IMR-90 (cell line): Measurements from ENCODE around the gene MSLN. TPM values are rescaled to one million over a fixed set of nuclear protein-coding genes. Genes with fewer than 3 reads are reported as not detected.

ENCODE experiments used
- ATAC-seq: fragments of 200-7000 bp; cut with Tn5 transposase; 2 replicates; pipeline ENCODE4 v1.9.1; 2020; ENCODE audit warnings: low read depth, mild to moderate bottlenecking, moderate library complexity
- BruUV-seq: library from RNA; stranded (reverse); fragments of 400-500 nt; replicated peaks from 2 replicates; lab custom pipeline; 2021; lab: Mats Ljungman, UMichigan
- CTCF ChIA-PET: fragments of 300-600 bp; formaldehyde crosslinking; extraction: SDS; loops from one replicate; lab custom pipeline; 2021; ENCODE audit warnings: antibody characterized with exemption; lab: Yijun Ruan, JAX
- POLR2A ChIA-PET: fragments of 300-600 bp; sonication (Branson Sonifier 250); formaldehyde crosslinking; loops from one replicate; lab custom pipeline; 2022; ENCODE audit warnings: antibody characterized with exemption; ENCODE audit not compliant: unreplicated experiment; lab: Charles Lee
- DNase-seq: peaks from one replicate; pipeline ENCODE4 v3.0.0; 2013
- H2AFZ ChIP-seq: replicated peaks from 2 replicates; pipeline ENCODE3; 2013; ENCODE audit warnings: low read length, mild to moderate bottlenecking; ENCODE audit not compliant: poor library complexity
- H2AK5ac ChIP-seq: 2 replicates; pipeline ENCODE4 v1.6.1; 2013; ENCODE audit warnings: low read depth, low read length, inconsistent platforms
- H2AK9ac ChIP-seq: replicated peaks from 2 replicates; pipeline ENCODE3; 2013; ENCODE audit warnings: mild to moderate bottlenecking, low read depth, low read length, moderate library complexity; ENCODE audit not compliant: poor library complexity
- H2BK120ac ChIP-seq: 2 replicates; pipeline ENCODE4 v1.6.1; 2013; ENCODE audit warnings: low read depth, low read length, inconsistent platforms
- H2BK15ac ChIP-seq: 3 replicates; pipeline ENCODE4 v1.6.1; 2013; ENCODE audit warnings: low read depth, low read length, inconsistent platforms
- H2BK20ac ChIP-seq: 2 replicates; pipeline ENCODE4 v1.6.1; 2013; ENCODE audit warnings: low read depth, mild to moderate bottlenecking, inconsistent platforms, low read length, moderate library complexity
- H2BK5ac ChIP-seq: 2 replicates; pipeline ENCODE4 v1.6.1; 2013; ENCODE audit warnings: mild to moderate bottlenecking, low read depth, low read length, inconsistent platforms; ENCODE audit not compliant: poor library complexity, severe bottlenecking
- H3K14ac ChIP-seq: replicated peaks from 2 replicates; pipeline ENCODE4 v1.6.1; 2013; ENCODE audit warnings: low read depth, low read length, inconsistent platforms
- H3K18ac ChIP-seq: 2 replicates; pipeline ENCODE4 v1.6.1; 2013; ENCODE audit warnings: low read depth, low read length, control low read depth
- H3K23ac ChIP-seq: 2 replicates; pipeline ENCODE4 v1.6.1; 2013; ENCODE audit warnings: low read depth, low read length, inconsistent platforms
- H3K27ac ChIP-seq: 2 replicates; pipeline ENCODE4 v1.5.1; 2013; ENCODE audit warnings: mild to moderate bottlenecking, control low read depth, low read length; ENCODE audit not compliant: insufficient read depth
- H3K27me3 ChIP-seq: 2 replicates; pipeline ENCODE4 v1.6.1; 2013; ENCODE audit warnings: low read length; ENCODE audit not compliant: control insufficient read depth, insufficient read depth
- H3K36me3 ChIP-seq: 2 replicates; pipeline ENCODE4 v1.6.1; 2013; ENCODE audit warnings: low read length, mixed read lengths; ENCODE audit not compliant: control insufficient read depth, insufficient read depth
- H3K4ac ChIP-seq: 2 replicates; pipeline ENCODE4 v1.6.1; 2013; ENCODE audit warnings: low read depth, low read length, inconsistent platforms
- H3K4me1 ChIP-seq: 2 replicates; pipeline ENCODE4 v1.6.1; 2013; ENCODE audit warnings: low read length, mixed read lengths; ENCODE audit not compliant: control insufficient read depth, insufficient read depth
- H3K4me2 ChIP-seq: 2 replicates; pipeline ENCODE4 v1.6.1; 2013; ENCODE audit warnings: low read depth, mild to moderate bottlenecking, control low read depth, low read length, moderate library complexity
- H3K4me3 ChIP-seq: 2 replicates; pipeline ENCODE4 v1.5.1; 2013; ENCODE audit warnings: low read depth, mild to moderate bottlenecking, control low read depth, low read length, moderate library complexity; ENCODE audit not compliant: insufficient read depth
- H3K56ac ChIP-seq: 2 replicates; pipeline ENCODE4 v1.6.1; 2013; ENCODE audit warnings: low read length, inconsistent platforms; ENCODE audit not compliant: insufficient read depth; ENCODE audit errors: extremely low read depth
- H3K79me1 ChIP-seq, 2 experiments: 2 replicates each; pipeline ENCODE4 v1.6.1; 2013; ENCODE audit warnings: low read length in 2 of 2, inconsistent platforms in 1 of 2, low read depth in 1 of 2
- H3K9ac ChIP-seq: 2 replicates; pipeline ENCODE4 v1.6.1; 2013; ENCODE audit warnings: low read depth, low read length, control low read depth
- H3K9me1 ChIP-seq: 2 replicates; pipeline ENCODE4 v1.6.1; 2013; ENCODE audit warnings: low read length, inconsistent platforms; ENCODE audit not compliant: insufficient read depth
- H3K9me3 ChIP-seq: 2 replicates; pipeline ENCODE4 v1.6.1; 2013; ENCODE audit warnings: low read length; ENCODE audit not compliant: control insufficient read depth, insufficient read depth
- H4K20me1 ChIP-seq: 2 replicates; pipeline ENCODE4 v1.6.1; 2013; ENCODE audit warnings: low read length, inconsistent platforms; ENCODE audit not compliant: insufficient read depth
- H4K5ac ChIP-seq: 2 replicates; pipeline ENCODE4 v1.6.1; 2013; ENCODE audit warnings: mild to moderate bottlenecking, low read depth, low read length, control low read depth
- H4K8ac ChIP-seq, 2 experiments: 2 replicates each; pipeline ENCODE4 v1.6.1; 2013; ENCODE audit warnings: low read depth in 2 of 2, low read length in 2 of 2, control low read depth in 1 of 2, inconsistent platforms in 1 of 2
- H4K91ac ChIP-seq: 2 replicates; pipeline ENCODE4 v1.6.1; 2013; ENCODE audit warnings: low read depth, low read length, inconsistent platforms; ENCODE audit not compliant: insufficient read depth
- ELK1 ChIP-seq: fragments of 150-350 bp; IDR thresholded peaks from 2 replicates; pipeline ENCODE4 v1.6.1; 2016; ENCODE audit warnings: low read depth, mild to moderate bottlenecking, low read length, moderate library complexity, borderline replicate concordance
- MAFK ChIP-seq: IDR thresholded peaks from 2 replicates; pipeline ENCODE4 v1.6.1; 2012; ENCODE audit warnings: low read depth, low read length, improper control_type of control experiment
- MXI1 ChIP-seq: IDR thresholded peaks from 2 replicates; pipeline ENCODE4 v1.6.1; 2012; ENCODE audit warnings: low read depth, mild to moderate bottlenecking, low read length, moderate library complexity, borderline replicate concordance
- POLR2A ChIP-seq: IDR thresholded peaks from 2 replicates; pipeline ENCODE4 v1.6.1; 2012; ENCODE audit warnings: mild to moderate bottlenecking, low read depth, low read length
- WGBS, 2 experiments: methylation state at CpG; one replicate each; pipeline versions ENCODE4 v1.1.5 to v1.1.7; 2013; ENCODE audit warnings: missing lambda C conversion rate in 2 of 2; ENCODE audit not compliant: insufficient read length in 1 of 2; ENCODE audit errors: extremely low coverage in 2 of 2; 5-methylcytosine and 5-hydroxymethylcytosine counted together
- dilution Hi-C: fragments of 300-500 bp; cut with HindIII; formaldehyde crosslinking; loops from one replicate; pipeline ENCODE4 v1.14.3; 2018; ENCODE audit warnings: low sequenced_read_pairs; ENCODE audit not compliant: unreplicated experiment
- in situ Hi-C: fragments of 300-500 bp; cut with MboI; formaldehyde crosslinking; loops from 3 replicates; pipeline ENCODE4 v1.14.3; 2019; ENCODE audit warnings: low sequenced_read_pairs, inconsistent platforms, mixed read lengths
- intact Hi-C: fragments of 100-400 bp; cut with micrococcal nuclease; formaldehyde crosslinking; loops from 2 replicates; pipeline ENCODE4 v1.10.0; 2022
- polyA plus RNA-seq, 3 experiments: library from polyadenylated mRNA; depleted of rRNA; stranded (reverse); fragments of >200 nt; gene quantifications; 2 replicates each; pipeline ENCODE4 v1.2.3, GENCODE V29; 2012; ENCODE audit warnings: low replicate concordance in 1 of 3
- total RNA-seq: library from RNA; depleted of rRNA; stranded (reverse); fragments of >200 nt; gene quantifications from 2 replicates; pipeline ENCODE4 v1.2.3, GENCODE V29; 2012

MSLN gene
- total and polyA plus RNA-seq, 2 of the 4 experiments (the other 2 are of a cell fraction) = 0.14 TPM; not detected in 1

- no peak overlapping the region for H3K27ac ChIP-seq
- TF ChIP-seq MXI1 (no peak), ELK1 (no peak), MAFK (no peak), POLR2A (no peak)
- in situ Hi-C loops = no loop called here
- no peaks in the 10 kb centered on the region for H3K27me3 ChIP-seq
- ATAC-seq = no peak
- no peaks in the 10 kb centered on the region for H3K79me1 ChIP-seq
- CTCF ChIA-PET = no interaction called here
- H3K9ac ChIP-seq = no peak overlapping the region
- H2BK120ac ChIP-seq = no peak overlapping the region
- H4K20me1 ChIP-seq = no peaks in the 10 kb centered on the region
- no peak overlapping the region for H3K14ac ChIP-seq
- H3K9me1 ChIP-seq = no peaks in the 10 kb centered on the region
- H2BK20ac ChIP-seq = no peak overlapping the region
- no TSS peak for BruUV-seq
- no peak overlapping the region for H2BK15ac ChIP-seq
- H2AFZ ChIP-seq = no peak overlapping the region
- no peak overlapping the region for H3K18ac ChIP-seq
- POLR2A ChIA-PET = no interaction called here
- H4K91ac ChIP-seq = no peak overlapping the region
- no peak overlapping the region for H3K4ac ChIP-seq
- no peak overlapping the region for H4K5ac ChIP-seq
- no peak overlapping the region for H3K4me3 ChIP-seq
- no peaks in the 10 kb centered on the region for H3K9me3 ChIP-seq
- H2AK9ac ChIP-seq = peak overlapping the region; percentile 84
- H3K36me3 ChIP-seq = no peaks in the 10 kb centered on the region
- no peak overlapping the region for H3K4me2 ChIP-seq
- H4K8ac ChIP-seq = no peak overlapping the region
- DNase-seq = no peak
- 78% methylated on average over 15 of the region's 21 CpGs; no CpG with 5 or more reads in 1 of the 2 experiments for WGBS, 2 experiments
- H3K56ac ChIP-seq = no peak overlapping the region
- H3K4me1 ChIP-seq = no peaks in the 10 kb centered on the region
- intact Hi-C loops = no loop called here
- no peak overlapping the region for H2AK5ac ChIP-seq
- dilution Hi-C loops = no loop called here
- no peak overlapping the region for H2BK5ac ChIP-seq
- H3K23ac ChIP-seq = no peak overlapping the region
Observed at GRCh38 chr16:768428-768827, 7.9 kb downstream of the MSLN start.
